Endothelial cell of umbilical vein (primary cell): Measurements from ENCODE around the gene IQSEC3.

Experiments used
- EZH2 ChIP-seq: IDR thresholded peaks from 2 replicates; pipeline ENCODE4 v1.6.1; 2012; ENCODE audit warnings: borderline replicate concordance, low read depth, mild to moderate bottlenecking, moderate library complexity, low read length, inconsistent platforms; ENCODE audit not compliant: severe bottlenecking
- GATA2 ChIP-seq: IDR thresholded peaks from 2 replicates; pipeline ENCODE4 v1.7.0; 2011; ENCODE audit warnings: low read depth, mild to moderate bottlenecking, moderate library complexity, mixed read lengths, low read length; ENCODE audit not compliant: insufficient read length, insufficient read depth
- MAX ChIP-seq: IDR thresholded peaks from 2 replicates; pipeline ENCODE4 v1.6.1; 2011; ENCODE audit not compliant: insufficient read depth, insufficient read length
- MYC ChIP-seq: IDR thresholded peaks from one replicate; pipeline ENCODE4 v1.6.1; 2011; ENCODE audit warnings: mild to moderate bottlenecking, low read depth, low read length
- POLR2A ChIP-seq: IDR thresholded peaks from 2 replicates; pipeline ENCODE4 v1.6.1; 2012; ENCODE audit warnings: low read depth, mild to moderate bottlenecking, control low read depth, low read length
- POLR2AphosphoS5 ChIP-seq: IDR thresholded peaks from 2 replicates; pipeline ENCODE4 v1.6.1; 2012; ENCODE audit warnings: low read depth, mild to moderate bottlenecking, control low read depth, low read length, moderate library complexity; ENCODE audit not compliant: insufficient read depth
- TF ChIP-seq, protein P1 (sequence below), 2 donors: IDR thresholded peaks; 1 replicate in 1 of 2; 2 replicates in 1 of 2; pipeline ENCODE4 v1.5.1; 2011; ENCODE audit warnings: low read length in 2 of 2, mild to moderate bottlenecking in 2 of 2, moderate library complexity in 2 of 2, control low read depth in 1 of 2, inconsistent platforms in 1 of 2, low read depth in 1 of 2; ENCODE audit not compliant: insufficient read depth in 1 of 2; ENCODE audit errors: extremely low read depth in 1 of 2

- no peak for TF ChIP-seq MAX
- TF ChIP-seq POLR2AphosphoS5, result no peak
- TF ChIP-seq, protein P1, sequence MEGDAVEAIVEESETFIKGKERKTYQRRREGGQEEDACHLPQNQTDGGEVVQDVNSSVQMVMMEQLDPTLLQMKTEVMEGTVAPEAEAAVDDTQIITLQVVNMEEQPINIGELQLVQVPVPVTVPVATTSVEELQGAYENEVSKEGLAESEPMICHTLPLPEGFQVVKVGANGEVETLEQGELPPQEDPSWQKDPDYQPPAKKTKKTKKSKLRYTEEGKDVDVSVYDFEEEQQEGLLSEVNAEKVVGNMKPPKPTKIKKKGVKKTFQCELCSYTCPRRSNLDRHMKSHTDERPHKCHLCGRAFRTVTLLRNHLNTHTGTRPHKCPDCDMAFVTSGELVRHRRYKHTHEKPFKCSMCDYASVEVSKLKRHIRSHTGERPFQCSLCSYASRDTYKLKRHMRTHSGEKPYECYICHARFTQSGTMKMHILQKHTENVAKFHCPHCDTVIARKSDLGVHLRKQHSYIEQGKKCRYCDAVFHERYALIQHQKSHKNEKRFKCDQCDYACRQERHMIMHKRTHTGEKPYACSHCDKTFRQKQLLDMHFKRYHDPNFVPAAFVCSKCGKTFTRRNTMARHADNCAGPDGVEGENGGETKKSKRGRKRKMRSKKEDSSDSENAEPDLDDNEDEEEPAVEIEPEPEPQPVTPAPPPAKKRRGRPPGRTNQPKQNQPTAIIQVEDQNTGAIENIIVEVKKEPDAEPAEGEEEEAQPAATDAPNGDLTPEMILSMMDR (IDR thresholded peaks at IDR 0.05; ENCODE audit: extremely low read depth in 1 of 2, insufficient read depth in 1 of 2, low read depth in 1 of 2, low read length in 2 of 2), result no peak
- no peak for TF ChIP-seq POLR2A
- no peak for TF ChIP-seq EZH2
- TF ChIP-seq MYC, result no peak
- TF ChIP-seq GATA2, result no peak
Observed at GRCh38 chr12:182381-182892, 115.9 kb downstream of the IQSEC3 start.
